GM19455 (cell line): ENCODE data around the gene NPHP1.
"Not testable (repeated sequence)": the region's sequence is repeated elsewhere in the genome, so short reads cannot be mapped to it uniquely, and the experiment has no call there.

Source experiments
- ATAC-seq: cut with Tn5 transposase; IDR thresholded peaks from one replicate; pipeline ENCODE4 v1.9.1; 2021; ENCODE audit not compliant: unreplicated experiment

The NPHP1 gene

DNA sequence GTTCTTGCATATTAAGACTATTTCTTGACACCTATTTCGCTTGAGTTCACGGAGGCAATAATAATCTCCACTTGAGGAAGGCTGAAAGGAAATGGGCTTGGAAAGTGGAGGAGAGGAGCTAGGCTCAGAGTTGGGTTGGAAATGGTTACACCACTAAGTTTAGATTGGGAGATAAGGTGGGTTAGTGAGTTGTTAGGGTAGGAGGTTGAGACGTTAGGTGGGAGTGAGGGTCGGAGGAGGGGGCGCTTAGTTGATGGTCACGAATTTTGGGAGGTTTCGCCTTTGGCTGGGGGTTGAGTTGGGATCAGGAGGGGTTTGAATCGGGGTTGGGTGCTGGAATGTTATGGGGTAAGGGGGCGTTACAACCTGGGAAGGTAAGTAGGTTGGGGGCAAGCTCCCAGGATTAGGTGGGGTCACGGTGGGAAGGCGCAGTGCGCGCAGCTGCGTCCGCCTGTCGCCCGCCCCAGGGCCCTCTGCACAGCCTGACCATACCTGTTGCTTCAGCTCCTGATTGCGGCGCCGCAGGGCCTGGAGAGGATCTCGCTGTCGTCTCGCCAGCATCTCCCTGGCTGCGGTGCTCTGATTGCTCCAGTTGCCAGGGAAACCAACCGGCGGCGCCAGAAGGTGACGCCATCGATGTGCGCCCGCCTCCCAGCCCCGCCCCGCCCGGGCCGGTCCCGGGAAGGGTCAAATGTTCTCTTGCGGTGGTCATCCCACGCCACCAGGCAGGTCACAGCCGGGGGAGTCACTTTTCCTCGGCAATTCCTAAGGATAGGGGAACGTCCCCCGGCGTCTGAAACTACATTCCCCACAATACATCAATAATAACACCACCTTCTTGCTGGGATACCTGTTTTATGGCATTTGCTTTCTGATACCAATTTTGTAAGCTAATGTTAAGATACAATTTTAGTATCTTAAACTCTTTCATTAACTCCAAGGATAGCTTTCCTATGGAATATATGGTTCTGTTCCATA, at the start of gene NPHP1:
NPHP1 (minus strand) TSS at position 606 of the 978 bp plus-strand sequence; CDS start at position 561, 45 bp downstream.
- peak; percentile 93 for ATAC-seq

DNA sequence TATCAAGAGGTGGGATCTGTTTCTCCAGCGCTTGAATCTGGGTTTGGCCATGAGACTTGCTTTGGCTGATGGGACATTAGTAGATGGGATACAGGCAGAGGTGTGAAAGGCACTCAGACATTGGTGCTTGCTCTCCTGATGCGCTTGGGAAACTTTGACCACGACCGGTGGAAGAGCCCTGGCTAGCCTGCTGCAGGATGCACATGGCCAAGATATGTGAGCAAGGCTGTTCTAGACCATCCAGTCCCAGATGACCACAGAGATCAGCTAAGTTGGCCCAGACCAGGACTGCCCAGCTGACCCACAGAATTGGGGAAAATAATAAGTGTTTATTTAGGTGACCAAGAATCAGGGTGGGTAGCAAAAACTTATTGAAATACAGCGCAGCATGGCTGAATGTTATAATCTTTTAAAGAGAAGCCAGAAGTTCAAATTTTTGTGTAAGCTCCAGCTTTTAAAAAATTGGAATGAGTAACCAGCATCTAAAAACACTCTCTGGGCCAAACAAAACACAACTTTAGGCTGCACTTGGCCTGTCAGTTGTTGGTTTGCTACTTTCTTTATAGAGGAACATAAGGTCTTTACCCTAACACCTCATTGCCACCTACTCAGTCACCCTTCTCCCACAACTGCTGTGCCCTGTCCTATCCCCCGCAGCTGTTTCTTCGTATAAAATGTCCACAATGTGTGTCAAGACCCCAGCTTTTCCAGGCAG, 43.4 kb upstream of the NPHP1 start:
- ATAC-seq, result not testable (repeated sequence)

DNA sequence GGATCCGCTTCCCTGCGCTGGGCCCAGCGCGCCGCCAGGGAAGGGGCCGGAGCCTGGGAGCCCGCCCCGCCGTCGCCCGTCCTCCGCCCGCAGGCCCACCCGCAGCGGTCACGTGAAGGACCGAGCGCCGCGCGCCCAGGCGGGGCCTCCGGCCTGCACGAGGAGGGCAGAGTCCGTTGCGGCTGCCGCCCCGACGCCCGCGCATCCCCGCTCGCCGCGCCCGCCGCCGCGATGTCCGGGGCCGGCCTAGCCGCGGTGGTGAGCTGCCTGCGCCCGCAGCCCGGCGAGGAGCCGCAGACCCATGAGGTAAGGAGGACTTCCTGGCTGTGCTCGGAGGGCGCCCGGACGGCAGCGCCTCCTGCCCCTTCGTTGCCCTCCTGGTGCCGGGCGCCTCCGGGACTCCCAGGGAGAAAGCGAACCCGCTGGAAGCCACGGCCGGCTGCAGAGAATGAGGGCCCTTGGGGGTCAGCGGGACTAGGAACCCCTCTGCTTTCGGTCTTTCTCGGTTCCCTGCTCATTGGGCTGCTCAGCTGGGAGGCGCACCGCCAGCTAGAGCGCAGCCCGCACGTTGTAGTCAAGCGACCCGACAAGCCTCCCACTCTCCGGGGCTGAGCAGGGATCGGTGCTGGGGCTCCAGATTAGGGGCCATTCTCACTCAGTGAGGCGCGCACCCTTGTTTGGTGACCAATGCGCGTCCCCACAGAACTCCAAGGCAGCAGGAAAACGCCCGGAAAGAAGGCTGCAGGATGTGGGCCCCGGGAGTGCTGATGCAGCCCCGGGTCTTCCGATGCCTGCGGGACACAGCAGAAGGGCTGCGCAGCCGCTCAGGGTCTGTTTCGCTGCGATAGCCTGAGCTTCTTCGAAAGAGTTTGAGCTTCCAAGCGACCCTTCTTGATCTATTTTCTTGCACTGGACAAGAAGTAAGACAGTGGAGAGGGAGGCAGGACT, 40.9 kb upstream of the NPHP1 start:
- ATAC-seq, result not testable (repeated sequence)

DNA sequence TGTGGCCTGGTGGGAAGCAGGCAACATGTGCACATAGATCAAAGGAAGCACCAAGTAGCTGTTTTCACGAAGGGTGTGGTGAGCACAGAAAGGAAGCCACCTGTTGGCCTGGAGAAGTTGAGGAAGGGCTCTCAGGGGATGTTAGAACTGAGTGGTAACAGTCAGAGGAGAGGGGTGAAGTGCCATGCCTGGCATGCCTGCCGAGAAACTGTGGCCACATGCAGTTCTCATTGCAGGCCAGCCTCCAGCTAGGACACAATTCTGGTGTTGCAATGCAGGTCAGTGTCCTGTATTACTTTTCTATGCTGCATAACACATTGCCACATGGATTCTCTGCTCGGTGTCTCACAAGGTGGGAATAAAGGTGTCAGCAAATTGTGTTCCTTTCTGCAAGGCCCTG, 38.5 kb upstream of the NPHP1 start:
- not testable (repeated sequence) for ATAC-seq

- not testable (repeated sequence) for ATAC-seq
Measured at GRCh38 chr2:110234514-110234913, 29.7 kb upstream of the NPHP1 start.

- not testable (repeated sequence) for ATAC-seq
Measured at GRCh38 chr2:110229886-110230285, 25.1 kb upstream of the NPHP1 start.

- ATAC-seq, result not testable (repeated sequence)
Measured at GRCh38 chr2:110222626-110223025, 17.8 kb upstream of the NPHP1 start.

GRCh38 chr2:110221938-110222337, 17.1 kb upstream of the NPHP1 start:
- ATAC-seq, result no peak

DNA sequence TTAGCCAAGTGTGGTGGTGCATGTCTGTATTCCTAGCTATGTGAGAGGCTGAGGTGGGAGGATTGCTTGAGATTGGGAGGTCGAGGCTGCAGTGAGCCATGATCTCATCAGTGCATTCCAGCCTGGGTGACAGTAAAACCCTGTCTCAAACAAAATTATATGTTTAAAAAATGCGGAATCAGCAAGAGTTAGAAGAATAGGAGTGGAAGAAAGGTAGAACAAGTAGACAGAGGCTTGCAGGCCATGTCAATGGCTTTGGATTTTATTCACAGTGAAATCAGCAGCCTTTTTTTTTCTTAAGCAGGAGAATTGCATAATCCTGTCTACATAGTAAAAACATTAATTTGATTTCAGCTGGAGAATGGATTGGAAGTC, 15.4 kb upstream of the NPHP1 start:
- ATAC-seq, result no peak

DNA sequence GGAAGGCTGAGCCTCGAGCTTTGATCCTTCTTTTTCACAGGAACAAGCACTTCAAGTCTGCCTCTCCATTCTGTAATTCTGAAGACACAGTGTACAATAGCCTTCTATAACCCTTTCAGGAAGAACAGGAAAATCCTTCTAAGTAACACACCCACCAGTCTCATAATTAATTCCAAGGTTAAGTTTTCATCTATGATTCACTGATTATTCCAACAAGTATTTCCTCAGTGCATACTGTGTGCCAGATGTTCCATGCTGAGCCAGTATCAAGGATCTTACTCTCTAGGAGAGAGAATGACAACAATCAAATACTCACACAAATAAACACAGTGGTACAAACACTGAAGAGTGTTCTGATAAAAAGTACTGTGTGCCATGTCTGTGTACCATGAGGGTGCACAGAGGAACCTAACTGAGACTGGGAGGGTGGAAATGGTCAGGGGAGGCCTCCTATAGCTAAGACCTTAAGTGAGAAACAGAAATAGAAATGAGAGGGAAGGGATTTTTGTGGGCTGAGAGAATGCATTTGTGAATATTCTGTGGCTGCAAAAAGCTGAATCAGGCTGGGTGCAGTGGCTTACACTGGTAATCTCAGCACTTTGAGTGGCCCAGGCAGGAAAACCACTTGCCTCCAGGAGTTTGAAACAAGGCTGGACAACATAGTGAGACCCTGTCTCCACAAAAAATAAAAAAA, 14.8 kb upstream of the NPHP1 start:
- ATAC-seq, result no peak

GRCh38 chr2:110218889-110219288, 14.1 kb upstream of the NPHP1 start:
- ATAC-seq, result not testable (repeated sequence)

- ATAC-seq, result no peak
Measured at GRCh38 chr2:110216803-110217202, 12.0 kb upstream of the NPHP1 start.

DNA sequence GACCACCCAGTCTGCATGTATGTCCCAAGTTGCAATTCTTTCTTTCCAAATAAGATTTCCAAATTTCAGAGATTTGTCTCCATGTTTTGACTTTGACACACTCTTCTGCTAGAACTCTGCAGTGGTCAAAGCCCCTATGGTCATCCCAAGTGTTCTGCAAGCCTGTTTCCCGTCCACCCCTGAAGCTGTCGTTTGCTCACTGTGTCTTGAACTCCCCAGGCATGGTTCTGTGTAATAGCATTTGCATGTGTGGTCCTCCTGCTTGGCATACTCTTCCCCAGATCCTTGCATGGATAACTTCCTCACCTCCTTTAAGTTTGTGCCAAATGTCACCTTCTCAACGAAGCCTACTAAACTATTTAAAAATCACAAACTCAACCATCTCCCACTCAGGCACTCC, 11.4 kb upstream of the NPHP1 start:
- ATAC-seq, result no peak

- ATAC-seq, result no peak
Measured at GRCh38 chr2:110215566-110216158, 10.8 kb upstream of the NPHP1 start.

DNA sequence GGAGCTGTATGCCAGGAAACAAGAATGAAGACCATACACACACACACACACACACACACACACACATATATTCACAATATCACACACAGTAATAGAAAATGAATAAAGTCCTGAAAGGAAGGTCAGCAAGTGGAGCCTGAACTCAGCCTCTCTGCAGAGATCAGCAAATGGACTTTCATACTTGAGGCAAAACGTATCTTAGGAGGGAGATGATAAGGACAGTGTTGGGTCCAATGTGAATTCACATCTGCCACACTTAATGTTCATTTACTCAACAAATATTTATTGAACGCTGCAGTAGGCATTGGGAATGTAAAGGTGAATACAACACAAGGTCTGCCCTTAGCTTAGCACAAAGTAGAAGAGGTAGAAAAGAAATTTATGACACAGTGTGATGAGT, 10.3 kb upstream of the NPHP1 start:
- ATAC-seq, result no peak

DNA sequence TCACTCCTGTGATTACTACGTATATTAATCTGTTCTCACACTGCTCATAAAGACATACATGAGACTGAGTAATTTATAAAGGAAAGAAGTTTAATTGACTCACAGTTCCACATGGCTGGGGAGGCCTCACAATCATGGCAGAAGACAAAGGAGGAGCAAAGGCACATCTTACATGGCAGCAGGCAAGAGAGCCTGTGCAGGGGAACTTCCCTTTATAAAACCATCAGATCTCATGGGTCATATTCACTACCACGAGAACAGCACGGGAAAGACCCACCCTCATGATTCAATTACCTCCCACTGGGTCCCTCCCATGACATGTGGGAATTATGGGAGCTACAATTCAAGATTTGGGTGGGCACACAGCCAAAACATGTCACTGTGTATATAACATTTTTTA, 8.7 kb upstream of the NPHP1 start:
- not testable (repeated sequence) for ATAC-seq

DNA sequence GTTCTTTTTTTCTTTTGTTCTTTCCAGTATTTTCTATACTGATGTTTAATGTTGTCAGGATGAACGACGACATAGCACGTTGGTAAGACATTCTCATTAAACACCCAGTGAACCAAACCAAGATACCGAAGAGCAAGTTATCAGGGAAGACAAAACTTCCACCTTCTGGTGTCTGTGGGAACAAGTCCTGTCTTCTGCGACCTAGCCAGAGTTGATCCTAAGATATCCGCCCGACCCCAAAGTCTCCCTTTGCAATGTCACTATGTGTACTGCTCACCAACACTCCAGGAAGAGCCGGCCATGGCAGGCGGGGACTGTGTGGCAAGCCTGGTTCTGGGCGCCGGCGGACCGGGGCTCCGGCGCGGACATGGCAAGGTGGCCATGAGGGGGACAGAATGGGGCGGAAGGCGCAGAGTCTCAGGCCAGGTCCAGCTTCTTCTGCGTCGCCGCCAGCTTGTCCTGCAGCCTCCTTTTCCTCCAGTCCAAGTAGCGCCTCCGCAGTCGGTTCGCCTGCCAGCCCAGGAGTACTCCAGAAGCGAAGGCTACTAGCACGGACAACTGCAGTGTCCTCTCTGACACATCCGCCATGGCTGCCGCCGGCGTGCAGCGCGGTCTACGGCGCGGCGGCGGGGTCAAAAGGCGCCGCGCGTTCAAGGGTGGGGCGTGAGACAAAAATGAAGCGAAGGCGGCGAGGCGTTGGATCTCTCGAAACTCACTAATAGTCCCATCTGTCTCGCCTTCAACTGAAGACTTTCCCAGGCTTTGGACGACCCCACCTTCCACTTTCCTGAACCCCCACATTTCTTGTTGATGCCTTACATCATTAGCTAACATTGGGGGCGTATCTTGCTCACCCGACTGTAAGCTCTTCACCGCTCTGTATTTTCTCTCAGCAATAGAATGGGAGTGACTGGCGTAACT, 7.4 kb upstream of the NPHP1 start, which contains the start of gene MTLN:
MTLN (minus strand) TSS at position 610 of the 921 bp plus-strand sequence; CDS start at position 588, 22 bp downstream.
- peak; percentile 89 for ATAC-seq

DNA sequence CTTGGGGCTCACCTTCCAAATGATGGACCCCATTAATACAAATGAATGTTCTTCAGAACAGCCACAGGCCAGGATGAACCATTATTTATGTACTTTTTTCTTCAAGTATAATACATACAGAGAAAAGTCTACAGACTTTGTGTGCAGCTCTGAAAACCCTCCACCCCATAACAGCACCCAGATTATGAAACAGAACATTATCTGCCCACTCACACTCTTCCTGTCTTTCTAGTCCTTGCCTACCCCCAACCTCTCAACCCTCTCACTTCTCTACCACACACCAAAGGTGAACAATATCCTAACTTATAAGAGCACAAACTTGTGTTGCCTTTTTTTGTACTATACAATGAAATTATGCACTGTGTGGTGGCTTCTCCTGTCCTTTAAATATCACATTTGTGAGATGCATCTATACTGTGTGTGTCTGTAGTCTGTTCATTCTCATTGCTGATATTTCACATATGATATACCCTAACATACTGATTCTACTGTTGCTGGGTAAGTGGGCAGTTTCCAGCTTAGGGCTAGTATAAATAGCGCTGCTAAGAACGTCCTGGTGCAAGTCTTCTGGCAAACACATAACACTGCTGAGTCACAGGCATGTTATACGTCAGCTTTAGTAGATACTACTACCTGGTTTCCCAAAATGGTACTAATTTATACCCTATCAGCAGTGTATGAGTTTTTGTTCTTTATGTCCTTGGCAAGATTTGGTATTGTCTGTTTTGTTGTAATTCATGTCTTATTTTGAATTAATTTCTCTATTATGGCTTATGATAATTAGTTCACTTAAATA, 1.0 kb upstream of the NPHP1 start:
- no peak for ATAC-seq
